Neural cell (in vitro differentiated cells): ENCODE measurements around the gene AKIRIN1. TPM values are rescaled to one million over a fixed set of nuclear protein-coding genes. Genes with fewer than 3 reads are reported as not detected.

Experiments used
- H2AFZ ChIP-seq: fragments of 200-600, 300-800 bp; sonication (generic), shearing (Covaris generic); 2 replicates; pipeline ENCODE4 v1.6.0; 2014; ENCODE audit warnings: low read depth, mild to moderate bottlenecking, antibody characterized with exemption, low read length, moderate library complexity
- H3F3A ChIP-seq: fragments of 200-600 bp; shearing (Covaris generic); 2 replicates; pipeline ENCODE4 v1.6.1; 2016; ENCODE audit warnings: mild to moderate bottlenecking, moderate library complexity, mixed read lengths, antibody characterized with exemption, low read length; ENCODE audit not compliant: insufficient read depth, poor library complexity, severe bottlenecking
- H3K27ac ChIP-seq: fragments of 200-600, 300-800 bp; sonication (generic), shearing (Covaris generic); 2 replicates; pipeline ENCODE4 v1.5.1; 2014; ENCODE audit warnings: mild to moderate bottlenecking, low read length, moderate library complexity
- H3K27me3 ChIP-seq: fragments of 300-800, 200-600 bp; sonication (generic), shearing (Covaris generic); 2 replicates; pipeline ENCODE4 v1.6.0; 2014; ENCODE audit warnings: mild to moderate bottlenecking, low read depth, low read length, moderate library complexity; ENCODE audit not compliant: insufficient read depth
- H3K36me3 ChIP-seq: fragments of 300-800, 200-600 bp; sonication (generic), shearing (Covaris generic); 2 replicates; pipeline ENCODE4 v1.5.1; 2014; ENCODE audit warnings: mild to moderate bottlenecking, antibody characterized with exemption, low read length, moderate library complexity; ENCODE audit not compliant: insufficient read depth
- H3K4me2 ChIP-seq: fragments of 300-800, 200-600 bp; sonication (generic), shearing (Covaris generic); 2 replicates; pipeline ENCODE4 v1.6.0; 2014; ENCODE audit warnings: mild to moderate bottlenecking, low read length
- H3K4me3 ChIP-seq: fragments of 300-800, 200-600 bp; sonication (generic), shearing (Covaris generic); 2 replicates; pipeline ENCODE4 v1.5.1; 2014; ENCODE audit warnings: mild to moderate bottlenecking, low read length, moderate library complexity
- H3K79me2 ChIP-seq: fragments of 200-600 bp; shearing (Covaris generic); replicated peaks from 2 replicates; pipeline ENCODE4 v1.6.0; 2014; ENCODE audit warnings: mild to moderate bottlenecking, low read length, moderate library complexity; ENCODE audit not compliant: insufficient read depth
- H3K9ac ChIP-seq: fragments of 300-800, 200-600 bp; sonication (generic), shearing (Covaris generic); 2 replicates; pipeline ENCODE4 v1.6.1; 2016; ENCODE audit warnings: mild to moderate bottlenecking, low read length, mixed read lengths
- H3K9me2 ChIP-seq: fragments of 200-600 bp; shearing (Covaris generic); 2 replicates; pipeline ENCODE4 v1.6.1; 2016; ENCODE audit warnings: mild to moderate bottlenecking, low read length, mixed read lengths; ENCODE audit not compliant: insufficient read depth
- H3K9me3 ChIP-seq: fragments of 200-600, 300-800 bp; sonication (generic), shearing (Covaris generic); 2 replicates; pipeline ENCODE4 v1.6.1; 2016; ENCODE audit warnings: mild to moderate bottlenecking, mixed run types, low read length, moderate library complexity, mixed read lengths
- H4K20me1 ChIP-seq: fragments of 200-600 bp; shearing (Covaris generic); 2 replicates; pipeline ENCODE4 v1.6.1; 2016; ENCODE audit warnings: mild to moderate bottlenecking, mixed run types; ENCODE audit not compliant: insufficient read depth
- EP300 ChIP-seq: fragments of 450-650 bp; conservative IDR thresholded peaks from 2 replicates; pipeline ENCODE4 v1.6.1; 2014; ENCODE audit warnings: antibody characterized with exemption, mild to moderate bottlenecking, moderate library complexity; ENCODE audit not compliant: poor library complexity, severe bottlenecking
- EZH2 ChIP-seq: fragments of 200-600, 300-800 bp; shearing (Covaris generic), sonication (generic); IDR thresholded peaks from 2 replicates; pipeline ENCODE4 v1.6.1; 2014; ENCODE audit warnings: antibody characterized with exemption, low read length, borderline replicate concordance, mild to moderate bottlenecking; ENCODE audit not compliant: insufficient read depth, poor library complexity, severe bottlenecking
- MXI1 ChIP-seq: fragments of 450-650 bp; conservative IDR thresholded peaks from 2 replicates; pipeline ENCODE4 v1.6.1; 2014; ENCODE audit warnings: antibody characterized with exemption, mild to moderate bottlenecking; ENCODE audit not compliant: poor library complexity, severe bottlenecking
- POLR2AphosphoS5 ChIP-seq: IDR thresholded peaks from 2 replicates; pipeline ENCODE4 v1.6.1; 2012
- RAD21 ChIP-seq: fragments of 450-650 bp; conservative IDR thresholded peaks from 2 replicates; pipeline ENCODE4 v1.6.1; 2014; ENCODE audit warnings: antibody characterized with exemption, mild to moderate bottlenecking, moderate library complexity
- REST ChIP-seq: IDR thresholded peaks from 2 replicates; pipeline ENCODE4 v1.6.1; 2012; ENCODE audit warnings: borderline replicate concordance
- SMC3 ChIP-seq: fragments of 450-650 bp; conservative IDR thresholded peaks from 2 replicates; pipeline ENCODE4 v1.6.1; 2014; ENCODE audit warnings: antibody characterized with exemption, mild to moderate bottlenecking, moderate library complexity; ENCODE audit not compliant: poor library complexity
- TAF1 ChIP-seq: IDR thresholded peaks from 2 replicates; pipeline ENCODE4 v1.6.1; 2012; ENCODE audit warnings: low read depth
- polyA plus RNA-seq: library from polyadenylated mRNA; depleted of rRNA; stranded (reverse); fragments of >200 nt; gene quantifications from 2 replicates; pipeline ENCODE4 v1.2.3, GENCODE V29; 2014
- TF ChIP-seq, protein P1 (sequence below): fragments of 450-650 bp; IDR thresholded peaks from 2 replicates; pipeline ENCODE4 v1.5.1; 2014; ENCODE audit warnings: antibody characterized with exemption, mild to moderate bottlenecking, moderate library complexity; ENCODE audit not compliant: poor library complexity, severe bottlenecking

AKIRIN1 gene
- polyA plus RNA-seq, 1 donor from 2014 or later, result 181 TPM

DNA sequence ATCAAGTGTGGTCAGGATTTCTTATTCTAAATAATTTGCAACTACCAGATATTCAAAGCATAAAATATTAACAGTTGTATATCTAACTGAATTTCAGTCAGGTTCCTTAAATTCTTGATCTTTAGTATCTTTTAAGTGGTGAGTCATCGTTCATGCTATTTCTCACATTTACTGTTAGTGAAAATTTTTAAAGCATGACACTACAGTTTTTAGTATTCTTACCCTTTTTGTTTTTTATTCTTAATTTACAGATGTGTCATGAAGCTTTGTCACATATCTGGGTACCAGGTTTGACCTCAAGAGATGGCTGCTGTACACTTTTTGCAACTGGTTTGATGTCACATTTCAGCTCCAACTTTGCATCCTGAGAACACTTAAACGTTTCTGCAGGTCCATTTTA is 12.7 kb downstream of the AKIRIN1 start:
- no peaks in the 10 kb centered on the region for H3F3A ChIP-seq
- H2AFZ ChIP-seq, result no peak overlapping the region
- no peaks in the 10 kb centered on the region for H3K9me2 ChIP-seq
- H3K27me3 ChIP-seq, result no peaks in the 10 kb centered on the region
- TF ChIP-seq EP300 (no peak), MXI1 (no peak), REST (no peak), RAD21 (no peak), POLR2AphosphoS5 (no peak), TAF1 (no peak), EZH2 (no peak), SMC3 (no peak)
- TF ChIP-seq, protein P1, sequence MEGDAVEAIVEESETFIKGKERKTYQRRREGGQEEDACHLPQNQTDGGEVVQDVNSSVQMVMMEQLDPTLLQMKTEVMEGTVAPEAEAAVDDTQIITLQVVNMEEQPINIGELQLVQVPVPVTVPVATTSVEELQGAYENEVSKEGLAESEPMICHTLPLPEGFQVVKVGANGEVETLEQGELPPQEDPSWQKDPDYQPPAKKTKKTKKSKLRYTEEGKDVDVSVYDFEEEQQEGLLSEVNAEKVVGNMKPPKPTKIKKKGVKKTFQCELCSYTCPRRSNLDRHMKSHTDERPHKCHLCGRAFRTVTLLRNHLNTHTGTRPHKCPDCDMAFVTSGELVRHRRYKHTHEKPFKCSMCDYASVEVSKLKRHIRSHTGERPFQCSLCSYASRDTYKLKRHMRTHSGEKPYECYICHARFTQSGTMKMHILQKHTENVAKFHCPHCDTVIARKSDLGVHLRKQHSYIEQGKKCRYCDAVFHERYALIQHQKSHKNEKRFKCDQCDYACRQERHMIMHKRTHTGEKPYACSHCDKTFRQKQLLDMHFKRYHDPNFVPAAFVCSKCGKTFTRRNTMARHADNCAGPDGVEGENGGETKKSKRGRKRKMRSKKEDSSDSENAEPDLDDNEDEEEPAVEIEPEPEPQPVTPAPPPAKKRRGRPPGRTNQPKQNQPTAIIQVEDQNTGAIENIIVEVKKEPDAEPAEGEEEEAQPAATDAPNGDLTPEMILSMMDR, result no peak
- peaks cover 3% of the 10 kb centered on the region for H4K20me1 ChIP-seq
- no peak overlapping the region for H3K27ac ChIP-seq
- no peak overlapping the region for H3K4me3 ChIP-seq
- no peak overlapping the region for H3K9ac ChIP-seq
- no peaks in the 10 kb centered on the region for H3K9me3 ChIP-seq
- H3K4me2 ChIP-seq, result no peak overlapping the region
- H3K79me2 ChIP-seq, result peaks cover 7% of the 10 kb centered on the region
- H3K36me3 ChIP-seq, result peaks cover 15% of the 10 kb centered on the region

GRCh38 chr1:39006287-39006686 is 15.2 kb downstream of the AKIRIN1 start:
- TF ChIP-seq RAD21, result no peak
- no peak for TF ChIP-seq REST
- TF ChIP-seq EZH2, result no peak
- no peak for TF ChIP-seq TAF1
- TF ChIP-seq SMC3, result no peak
- no peak for TF ChIP-seq MXI1
- TF ChIP-seq POLR2AphosphoS5, result no peak
- TF ChIP-seq, protein P1, result no peak
- TF ChIP-seq EP300, result no peak
- no peaks in the 10 kb centered on the region for H3K9me3 ChIP-seq
- H2AFZ ChIP-seq, result no peak overlapping the region
- no peak overlapping the region for H3K4me3 ChIP-seq
- peaks cover 15% of the 10 kb centered on the region for H3K36me3 ChIP-seq
- no peaks in the 10 kb centered on the region for H3F3A ChIP-seq
- no peak overlapping the region for H3K27ac ChIP-seq
- no peaks in the 10 kb centered on the region for H3K27me3 ChIP-seq
- H3K4me2 ChIP-seq, result no peak overlapping the region
- H3K9ac ChIP-seq, result no peak overlapping the region
- H3K79me2 ChIP-seq, result no peaks in the 10 kb centered on the region
- H4K20me1 ChIP-seq, result peaks cover 3% of the 10 kb centered on the region
- no peaks in the 10 kb centered on the region for H3K9me2 ChIP-seq
